GM18909 (cell line): ENCODE results near the gene TRAM2.

ENCODE experiments used
- ATAC-seq: cut with Tn5 transposase; IDR thresholded peaks from one replicate; pipeline ENCODE4 v1.9.1; 2021; ENCODE audit warnings: mild to moderate bottlenecking; ENCODE audit not compliant: unreplicated experiment, poor library complexity

The TRAM2 gene

DNA sequence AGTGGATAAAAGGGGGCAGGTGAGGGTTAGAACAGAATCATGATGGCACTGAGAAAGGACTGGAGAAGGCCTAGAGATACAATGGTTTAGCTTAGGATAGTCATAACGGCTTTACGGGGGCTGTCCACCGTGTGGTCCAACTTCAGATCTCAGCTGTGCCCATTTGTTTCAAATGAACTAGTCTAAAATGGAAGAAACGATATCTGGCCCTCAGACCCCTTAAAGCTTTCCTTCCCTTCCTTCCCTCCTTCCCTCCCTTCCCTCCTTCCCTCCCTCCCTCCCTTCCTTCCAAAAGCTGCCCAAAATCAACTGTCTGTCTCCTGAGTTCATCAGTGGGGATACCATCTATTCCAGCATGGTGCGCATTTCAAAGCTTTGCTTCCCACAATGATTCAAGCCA is 27.9 kb downstream of the TRAM2 start:
- ATAC-seq, result no peak

DNA sequence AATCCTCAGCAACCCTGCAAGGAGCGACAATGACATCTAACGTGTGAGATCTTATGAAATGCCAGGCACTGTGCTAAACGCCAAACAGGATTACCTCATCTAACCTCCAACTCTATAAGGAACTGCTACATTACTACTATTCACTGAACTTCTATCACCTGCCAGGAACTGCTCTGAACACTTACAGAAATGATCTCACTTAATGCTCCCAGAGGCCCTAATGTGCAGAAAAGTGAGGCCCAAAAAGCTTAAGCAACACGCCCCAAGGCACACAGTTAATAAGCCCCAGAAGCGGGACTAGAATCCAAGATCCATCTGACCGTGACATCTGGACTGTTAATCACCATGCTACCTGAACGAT is 28.5 kb downstream of the TRAM2 start:
- no peak for ATAC-seq

DNA sequence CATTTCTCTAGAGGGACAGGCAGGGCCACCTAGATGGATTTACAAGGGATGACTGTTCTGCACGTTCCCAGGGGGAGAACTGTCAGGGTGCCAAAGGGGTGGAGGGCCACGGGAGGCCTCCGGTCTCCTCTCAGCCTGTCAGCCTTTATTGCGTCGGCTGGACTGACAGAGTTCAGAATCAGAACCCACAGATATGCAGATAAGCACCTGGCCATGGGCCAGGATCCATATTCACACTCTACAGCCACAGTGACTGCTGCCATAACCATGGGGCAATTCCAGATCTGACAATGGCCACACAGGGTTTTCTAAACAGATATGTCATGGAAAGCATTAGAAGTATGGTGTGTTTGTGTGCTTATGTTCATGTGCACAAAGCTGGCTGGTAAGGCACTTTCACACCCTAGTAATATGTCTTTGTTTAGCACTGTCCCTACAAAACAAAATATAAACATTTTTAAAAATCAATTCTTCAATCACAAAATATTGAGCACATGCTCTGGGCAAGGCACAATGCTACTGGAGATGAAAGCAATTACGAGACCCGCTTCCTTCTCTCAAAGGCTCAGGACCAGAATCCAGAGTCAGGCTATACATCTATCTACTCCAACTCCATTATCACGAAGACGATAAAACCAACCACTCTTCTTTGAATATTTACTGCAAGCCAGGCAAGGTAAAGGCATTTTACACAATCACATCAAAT is 29.1 kb downstream of the TRAM2 start:
- ATAC-seq, result no peak

DNA sequence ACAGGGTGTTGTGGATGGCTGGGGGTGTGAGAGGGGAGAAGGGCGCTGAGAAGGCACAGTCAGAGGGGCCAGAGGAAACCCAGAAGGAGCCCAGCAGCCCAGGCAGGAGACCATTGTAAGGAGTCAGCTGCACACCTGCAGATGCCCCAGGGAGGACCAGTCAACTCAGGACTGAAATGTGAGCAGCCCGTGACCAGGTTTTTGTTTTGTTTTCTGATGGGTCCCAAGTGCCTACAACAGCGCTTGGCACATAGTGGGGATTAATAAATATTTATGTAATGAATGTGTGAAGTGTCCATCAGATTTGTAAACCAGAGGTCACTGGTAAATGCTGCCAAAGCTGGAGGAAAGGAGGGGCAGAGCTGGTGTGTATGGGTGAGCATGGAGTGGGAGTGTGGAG is 30.2 kb downstream of the TRAM2 start:
- ATAC-seq, result peak; percentile 86

DNA sequence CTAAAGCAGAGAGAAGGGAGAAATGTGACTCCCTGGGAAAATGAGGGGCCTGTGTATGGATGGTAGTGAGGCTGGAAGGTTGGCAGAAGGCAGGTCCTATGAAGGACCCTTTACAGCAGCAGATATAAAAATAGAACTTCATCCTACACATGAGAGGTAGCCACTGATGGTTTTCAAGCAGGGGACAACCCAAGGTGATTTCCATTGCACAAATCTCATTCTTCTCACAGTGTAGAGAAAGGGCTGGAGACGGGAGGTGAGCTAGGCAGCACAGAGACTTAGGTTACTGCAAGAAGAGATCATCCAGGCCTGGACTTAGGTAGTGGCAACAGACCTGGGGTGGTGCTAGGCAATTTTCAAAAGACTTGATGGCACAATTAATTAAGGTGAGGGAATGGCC is 30.7 kb downstream of the TRAM2 start:
- peak; percentile 67 for ATAC-seq

DNA sequence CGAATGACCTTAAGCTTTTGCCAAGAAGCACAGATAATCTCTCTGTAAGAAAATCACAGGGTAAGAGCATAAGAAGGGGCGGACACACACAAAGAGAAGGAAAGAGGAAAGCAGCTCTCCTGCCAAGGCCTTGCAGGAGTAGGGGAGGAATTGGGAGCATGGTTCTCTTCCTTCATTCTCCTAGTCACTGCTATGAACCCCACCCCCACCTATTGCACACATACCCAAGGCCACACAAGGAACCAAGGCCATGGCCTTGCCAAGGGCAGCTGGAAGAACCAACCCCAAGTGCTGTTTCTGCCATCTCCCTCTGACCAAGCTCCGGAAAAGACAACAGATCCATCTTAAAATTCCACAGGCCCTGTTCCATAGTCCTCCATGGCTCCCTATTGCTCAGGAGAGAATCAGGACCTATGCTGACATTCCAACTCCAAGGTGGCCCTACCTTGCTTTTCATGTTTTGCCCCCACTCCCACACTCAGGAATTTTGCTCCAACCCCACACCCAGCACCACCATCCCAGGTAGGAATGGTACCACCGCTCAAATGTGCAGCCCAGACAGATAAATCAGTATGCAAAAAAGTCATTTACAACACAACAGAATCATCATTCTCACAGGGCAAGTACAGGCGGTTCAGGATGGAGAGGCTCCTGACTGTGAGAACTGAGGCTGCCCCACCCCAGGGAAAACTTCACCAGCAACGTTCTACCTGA is 31.3 kb downstream of the TRAM2 start:
- no peak for ATAC-seq

DNA sequence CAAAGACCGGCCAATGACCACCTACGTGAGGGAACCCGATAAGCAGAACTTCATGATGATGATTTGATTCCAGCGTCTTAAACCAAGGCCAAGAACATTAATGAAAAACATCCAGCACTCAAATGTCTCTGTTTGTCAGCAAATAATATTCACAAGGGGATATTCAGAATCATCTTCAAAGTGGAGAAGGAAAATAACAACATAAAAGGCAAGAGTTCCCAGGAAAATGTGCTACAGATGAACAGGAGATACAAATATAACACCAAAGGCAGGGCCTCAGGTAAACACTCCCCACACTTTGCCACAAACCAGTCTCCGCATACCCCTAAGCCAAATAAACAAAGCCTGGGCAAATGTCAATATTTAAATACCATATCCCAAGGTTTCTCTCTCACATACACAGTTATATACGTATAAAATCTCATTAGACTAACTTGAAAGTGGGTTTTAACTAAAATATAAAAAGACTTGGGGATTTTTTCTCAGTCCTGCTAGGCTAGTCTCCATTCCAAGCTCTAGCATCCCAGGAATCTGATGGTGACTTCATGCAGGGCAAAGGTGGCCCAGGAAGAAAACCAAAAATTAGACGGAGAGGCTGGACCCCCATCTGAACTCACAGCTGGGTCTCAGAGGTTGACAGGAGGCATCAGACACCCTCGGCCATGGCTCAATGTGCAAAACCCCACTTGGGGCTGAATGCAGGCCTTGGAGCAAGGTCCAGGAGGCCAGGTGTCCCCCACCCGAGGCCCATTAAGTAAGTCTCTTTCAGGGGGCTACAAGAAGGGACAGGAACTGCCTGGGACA is 32.1 kb downstream of the TRAM2 start:
- no peak for ATAC-seq

DNA sequence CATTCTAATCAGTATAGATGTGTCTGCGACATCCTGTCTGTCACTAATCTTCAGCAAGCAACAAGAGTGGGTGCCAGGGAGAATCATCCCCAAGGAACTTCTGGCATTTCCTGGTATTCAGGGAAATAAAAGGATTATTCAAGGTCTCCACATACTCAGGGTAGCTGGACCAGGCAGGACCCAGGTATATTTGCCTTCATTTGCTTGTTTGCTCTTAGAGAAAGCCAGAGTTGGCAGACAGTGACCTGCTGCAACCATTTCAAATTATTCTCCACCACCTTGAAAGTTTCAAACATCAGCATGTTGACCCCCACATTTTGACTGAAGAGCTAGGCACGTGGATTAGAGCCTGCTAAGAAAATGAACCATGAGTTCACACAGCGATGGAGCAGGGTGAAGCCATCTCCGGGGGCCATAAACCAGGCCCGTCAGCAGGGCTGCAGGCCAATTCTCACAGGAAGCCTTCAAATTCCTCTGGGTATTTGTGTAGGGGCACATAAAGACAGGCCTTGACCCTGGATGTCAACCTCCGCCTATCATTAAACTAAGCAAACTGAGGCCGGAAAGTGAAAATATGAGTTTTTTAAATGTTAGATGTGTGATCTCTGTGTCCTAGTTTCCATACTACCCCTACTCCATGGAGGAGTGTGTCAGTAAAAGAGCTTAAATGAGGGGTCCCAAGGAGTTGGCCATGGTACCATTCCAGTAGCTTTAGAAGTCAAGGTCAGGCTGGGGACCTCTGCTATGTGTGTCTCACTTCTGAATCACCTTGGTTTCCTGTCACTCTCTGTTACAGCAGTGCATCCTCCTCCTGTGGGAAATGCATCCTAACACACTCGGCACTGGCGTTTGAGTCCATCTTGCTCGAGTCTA is 32.9 kb downstream of the TRAM2 start:
- no peak for ATAC-seq

DNA sequence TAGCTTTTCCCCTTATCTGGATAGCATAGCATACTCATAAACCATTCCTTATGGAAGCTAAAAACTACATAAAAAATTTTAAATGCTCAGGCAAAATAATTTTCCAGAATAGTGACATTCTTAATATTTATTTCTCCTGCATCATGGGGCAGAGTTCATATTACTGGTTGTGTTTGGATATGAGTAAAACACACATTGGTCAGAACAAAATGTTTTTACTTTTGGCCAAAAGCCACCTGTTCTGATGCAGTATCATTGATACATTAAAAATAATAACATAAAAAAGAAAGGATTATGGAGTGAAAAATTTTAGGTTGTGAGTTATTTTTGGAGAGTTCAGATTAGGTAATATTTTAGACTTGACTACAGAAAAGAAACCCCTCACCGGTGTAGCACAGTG is 33.6 kb downstream of the TRAM2 start:
- ATAC-seq, result no peak

DNA sequence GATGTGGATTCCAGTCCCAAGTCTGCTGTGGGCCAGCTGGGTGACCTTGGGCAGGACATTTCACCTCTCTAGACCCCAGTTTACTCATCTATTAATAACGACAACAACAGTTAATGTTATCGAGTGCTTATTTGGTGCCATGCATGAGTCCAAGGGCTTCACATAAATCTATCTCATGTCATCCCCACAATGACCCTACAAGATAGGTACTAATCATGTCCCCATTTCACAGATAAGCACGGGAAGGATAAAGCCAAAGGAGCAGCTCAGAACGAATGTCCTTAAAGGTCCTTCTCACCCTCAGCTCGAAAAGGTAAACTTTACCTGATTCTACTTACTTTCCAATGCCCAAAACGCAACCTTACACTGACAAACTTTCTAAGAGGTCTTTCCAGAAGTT is 35.7 kb downstream of the TRAM2 start:
- no peak for ATAC-seq

DNA sequence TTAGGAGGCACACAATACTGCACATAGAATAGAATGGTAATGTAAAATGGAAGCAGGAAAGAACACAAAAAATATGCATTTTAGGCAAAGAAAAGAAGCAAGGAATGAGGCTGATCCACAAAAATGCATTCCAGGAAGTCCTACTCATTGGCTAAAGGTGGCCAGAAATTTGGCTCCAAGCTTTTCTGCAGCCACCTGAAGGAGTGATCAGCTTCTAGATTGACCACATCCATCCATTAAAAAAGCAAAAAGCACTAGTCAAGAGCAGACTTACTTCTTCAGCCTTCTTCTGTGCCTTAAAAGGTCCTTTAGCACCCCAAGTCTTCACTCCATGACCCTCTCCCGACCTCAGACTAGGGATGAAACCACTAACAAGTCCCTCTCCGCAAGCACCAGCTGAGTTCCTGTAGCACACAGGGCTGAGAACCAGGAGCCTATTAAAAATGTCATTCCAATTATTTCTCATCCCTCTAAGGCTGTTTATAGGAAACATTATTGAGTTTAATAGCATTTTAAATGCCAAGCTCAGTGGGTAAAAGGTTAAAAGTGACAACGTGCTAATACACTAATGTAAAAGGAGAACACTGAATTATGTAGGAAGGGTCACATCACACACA is 36.5 kb downstream of the TRAM2 start:
- ATAC-seq, result no peak

DNA sequence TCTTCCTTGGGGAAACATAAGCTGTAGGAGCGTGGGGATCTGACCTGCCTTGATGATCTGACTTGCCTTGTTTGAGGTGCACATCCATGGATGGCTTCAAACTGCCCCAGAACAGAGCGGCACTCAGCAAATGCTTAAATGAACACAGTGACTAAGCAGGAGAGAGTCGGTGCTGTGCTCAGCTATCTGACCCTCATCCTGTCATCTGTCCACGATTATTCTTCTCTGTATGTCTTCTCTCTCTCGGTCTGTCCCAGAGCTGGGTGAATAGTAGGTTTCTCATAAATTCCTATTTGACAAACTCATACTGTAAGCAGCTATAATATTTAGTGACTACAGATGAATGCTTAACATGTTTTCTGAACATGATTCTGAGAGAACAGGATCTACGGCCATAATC is 37.3 kb downstream of the TRAM2 start:
- no peak for ATAC-seq

DNA sequence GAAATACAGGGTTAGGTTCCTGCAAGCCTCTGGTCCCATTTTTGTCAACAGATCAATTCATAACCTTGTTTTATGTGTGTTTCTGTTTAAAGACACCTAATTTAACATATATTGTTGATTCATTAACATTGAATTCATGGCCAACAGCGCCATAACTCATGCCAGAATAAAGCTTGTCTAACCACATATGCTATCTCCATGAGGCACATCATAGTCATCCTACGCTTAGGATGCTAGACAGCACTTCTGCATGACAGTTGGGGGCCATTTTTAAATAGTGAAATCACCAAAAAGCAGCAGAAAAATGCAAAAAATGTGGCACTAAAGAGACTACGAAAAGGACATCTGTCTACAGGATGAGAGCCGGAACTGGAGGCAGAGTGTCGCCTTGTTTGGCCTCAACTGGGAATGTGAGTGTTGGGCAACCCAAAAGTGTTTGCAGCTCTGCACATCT is 37.9 kb downstream of the TRAM2 start:
- no peak for ATAC-seq

DNA sequence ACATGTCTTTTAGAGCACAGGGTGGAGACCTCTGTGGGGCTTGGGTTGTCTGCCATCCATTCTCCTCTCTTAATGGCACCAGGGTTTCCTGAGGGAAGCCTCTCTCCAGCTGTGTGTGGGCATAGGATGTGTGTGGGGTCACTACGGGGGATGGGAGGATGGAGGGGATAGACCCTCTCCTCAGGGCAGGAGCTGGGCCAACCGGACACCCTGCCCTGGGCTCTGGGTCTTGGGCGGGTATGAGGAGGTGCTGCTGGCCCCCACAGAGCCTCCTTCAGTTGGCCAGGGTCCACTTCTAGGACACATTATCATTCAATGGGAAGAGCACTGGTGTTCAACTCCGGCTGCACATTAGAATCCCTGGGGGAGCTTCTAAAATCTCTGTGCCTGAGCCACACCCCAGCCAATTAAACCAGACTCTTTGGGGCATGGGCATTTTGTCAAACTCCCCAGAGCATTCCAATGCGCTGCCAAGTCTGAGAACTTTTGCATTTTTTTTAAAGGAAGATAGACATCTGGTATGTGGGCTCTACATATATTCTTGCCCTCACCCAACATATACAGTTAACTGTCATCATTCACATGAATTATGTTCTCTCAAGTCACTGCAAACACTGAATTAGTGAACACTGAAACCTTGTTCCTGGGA is 38.5 kb downstream of the TRAM2 start:
- no peak for ATAC-seq

DNA sequence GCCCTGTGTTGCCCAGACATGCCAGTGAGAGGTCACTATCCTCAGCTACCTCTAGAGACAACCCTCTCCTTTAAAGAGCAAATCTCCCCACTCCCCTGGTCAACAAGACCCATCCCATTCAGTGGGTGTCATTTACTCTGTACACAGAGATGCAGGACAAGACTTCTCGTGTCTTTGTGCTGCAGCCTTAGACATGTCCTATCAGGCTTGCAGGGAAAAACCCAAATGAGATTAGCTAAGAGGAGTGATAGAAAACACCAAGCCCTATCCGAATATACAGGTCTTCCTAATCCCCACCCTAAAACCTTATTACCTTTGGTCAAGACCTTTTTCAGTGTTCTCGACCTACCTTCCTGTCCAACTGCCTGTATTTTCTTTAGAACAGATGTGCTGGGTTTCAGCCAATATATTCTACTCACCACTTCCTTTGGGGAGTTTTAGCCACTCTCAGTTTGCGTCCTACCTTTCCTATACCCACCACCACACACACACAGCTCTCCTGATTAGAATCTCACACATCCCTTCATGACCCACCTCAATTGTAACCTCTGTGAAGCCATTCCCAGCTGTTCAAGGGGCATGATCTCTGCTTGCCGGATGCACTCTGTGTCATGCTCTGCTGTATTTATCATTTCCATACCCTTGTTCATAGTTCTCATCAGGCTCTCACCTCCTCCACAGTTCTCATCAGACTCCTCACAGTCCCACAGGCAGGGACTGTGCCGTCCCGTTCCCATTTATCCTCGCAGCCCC is 39.7 kb downstream of the TRAM2 start:
- peak; percentile 68 for ATAC-seq

DNA sequence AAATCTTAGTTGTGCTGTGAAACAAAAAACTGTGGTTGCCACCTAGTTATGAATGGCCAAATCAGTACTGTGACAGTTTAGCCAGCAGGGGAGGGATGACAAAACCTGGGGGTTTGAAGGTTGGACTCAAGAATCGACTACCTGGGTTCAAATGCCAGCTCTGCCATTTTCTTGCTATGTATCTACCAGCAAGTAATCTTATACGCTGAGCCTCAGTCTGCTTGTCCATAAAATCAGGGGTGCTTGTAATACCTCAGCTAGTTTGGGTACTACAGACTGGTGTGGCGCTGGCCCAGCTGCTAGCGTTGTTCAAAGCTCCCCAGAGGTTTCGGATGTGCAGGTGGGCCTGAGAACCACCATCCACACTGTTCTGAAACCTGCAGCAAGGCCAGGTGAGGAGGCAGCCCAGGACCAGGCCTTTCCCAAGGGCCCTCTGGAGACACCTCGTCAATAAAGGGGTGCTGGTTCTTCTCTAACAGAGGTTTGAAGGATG is 40.4 kb downstream of the TRAM2 start:
- peak; percentile 46 for ATAC-seq

DNA sequence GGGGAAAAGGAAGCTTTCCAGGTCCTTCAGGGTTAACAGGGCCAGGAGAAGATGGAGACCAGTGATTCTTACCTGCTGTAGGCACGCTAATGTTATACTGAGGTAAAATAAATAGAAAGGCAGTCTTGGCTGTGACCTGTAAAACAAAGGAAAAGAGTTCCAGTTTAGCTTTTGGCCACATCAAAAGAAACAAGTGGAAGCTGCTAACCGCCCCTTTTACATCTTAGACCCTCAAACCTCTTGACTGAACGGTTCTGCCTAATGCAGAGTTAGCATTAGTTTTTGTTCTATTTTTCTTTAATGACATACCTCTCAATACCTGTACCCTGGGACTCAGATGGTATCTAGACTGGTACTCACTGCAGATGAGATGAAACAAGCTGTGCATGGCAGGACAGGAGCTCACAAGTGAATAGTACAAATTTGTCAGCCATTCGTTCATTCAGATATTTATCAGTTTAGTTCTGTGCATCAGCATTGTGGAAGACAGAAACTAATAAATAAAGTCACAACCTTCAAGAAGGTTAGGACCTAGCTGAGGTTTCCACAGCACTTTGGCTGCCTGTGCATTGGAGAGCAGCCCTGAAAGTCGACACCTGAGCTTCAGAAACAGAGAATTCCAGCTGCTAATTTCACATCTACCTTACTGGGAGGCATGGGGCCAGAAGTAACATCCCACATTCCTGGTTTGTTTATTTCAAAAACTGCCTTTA is 41.0 kb downstream of the TRAM2 start:
- ATAC-seq, result peak; percentile 4

DNA sequence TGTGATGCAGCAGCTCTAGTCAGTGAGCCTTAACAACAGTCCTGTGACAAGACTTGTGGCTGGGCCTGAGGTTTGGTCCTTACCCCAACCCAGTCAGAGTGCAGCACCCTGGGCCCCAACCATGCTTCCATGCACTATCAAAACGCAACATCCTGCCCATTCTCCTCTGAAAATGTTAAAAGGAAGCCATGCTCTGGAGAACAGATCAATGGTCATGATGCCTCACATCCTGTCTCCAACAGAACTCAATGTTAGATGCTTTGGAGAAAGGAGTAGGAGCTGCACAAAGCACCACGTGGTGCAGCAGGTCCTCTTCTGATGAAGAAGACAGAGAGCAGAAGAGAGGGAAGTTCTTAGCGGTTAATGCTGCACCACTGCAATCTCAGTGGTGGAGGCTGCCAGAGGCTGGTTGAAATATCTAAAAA is 41.9 kb downstream of the TRAM2 start:
- ATAC-seq, result peak; percentile 30
